Vagina (tissue), 2 donors: ENCODE results near the gene PCSK5.

Experiments
- CTCF ChIP-seq, 3 experiments: fragments of 450-650 bp in 2 of 3; fragments of 200-600 bp in 1 of 3; sonication (generic) in 1 of 3; IDR thresholded peaks; one replicate each; pipeline ENCODE4 v1.5.1; 2017 to 2019; ENCODE audit warnings: antibody characterized with exemption in 3 of 3, mild to moderate bottlenecking in 2 of 3, moderate library complexity in 2 of 3
- POLR2A ChIP-seq, 2 donors: fragments of 450-650 bp; IDR thresholded peaks; one replicate each; pipeline ENCODE4 v1.6.1; 2017; ENCODE audit warnings: antibody characterized with exemption in 2 of 2, mild to moderate bottlenecking in 2 of 2, moderate library complexity in 2 of 2
- POLR2AphosphoS5 ChIP-seq, 2 donors: sonication (generic); formaldehyde crosslinking; IDR thresholded peaks; one replicate each; pipeline ENCODE4 v1.9.0; 2017; ENCODE audit warnings: antibody characterized with exemption in 2 of 2, mild to moderate bottlenecking in 2 of 2, low read depth in 1 of 2; ENCODE audit not compliant: insufficient read depth in 1 of 2

GRCh38 chr9:76159293-76159926 lies 268.9 kb downstream of the PCSK5 start:
- no peak for TF ChIP-seq CTCF (IDR thresholded peaks at IDR 0.05)
- TF ChIP-seq POLR2A (IDR thresholded peaks at IDR 0.05), result no peak
- TF ChIP-seq POLR2AphosphoS5 (IDR thresholded peaks at IDR 0.05; ENCODE audit: insufficient read depth in 1 of 2, low read depth in 1 of 2), result no peak
